HepG2 (cell line): ENCODE results near the gene PCGF2. TPM values are rescaled to one million over a fixed set of nuclear protein-coding genes. Genes with fewer than 3 reads are reported as not detected.

Experiments
- ADNP ChIP-seq: sonication (generic); formaldehyde crosslinking; IDR thresholded peaks from 2 replicates; pipeline ENCODE4 v1.4.0; 2020; ENCODE audit warnings: missing genetic modification reagents
- BCL6 ChIP-seq: IDR thresholded peaks from 2 replicates; pipeline ENCODE4 v1.6.1; 2016; ENCODE audit warnings: missing genetic modification reagents, missing compliant biosample characterization
- FOSL2 ChIP-seq: sonication (generic); formaldehyde crosslinking; IDR thresholded peaks from 2 replicates; pipeline ENCODE4 v1.4.0; 2020; ENCODE audit warnings: missing genetic modification reagents
- GPN1 ChIP-seq: sonication (generic); formaldehyde crosslinking; IDR thresholded peaks from 2 replicates; pipeline ENCODE4 v1.5.1; 2020; ENCODE audit warnings: missing genetic modification reagents, borderline replicate concordance
- HOXA9 ChIP-seq: sonication (generic); formaldehyde crosslinking; IDR thresholded peaks from 2 replicates; pipeline ENCODE4 v1.8.1; 2022; ENCODE audit warnings: missing genetic modification reagents, mild to moderate bottlenecking, moderate library complexity, borderline replicate concordance
- NCOA2 ChIP-seq: sonication (generic); formaldehyde crosslinking; IDR thresholded peaks from 2 replicates; pipeline ENCODE4 v1.8.0; 2022; ENCODE audit warnings: inconsistent platforms
- NFYC ChIP-seq: IDR thresholded peaks from 2 replicates; pipeline ENCODE4 v1.6.1; 2016; ENCODE audit warnings: missing genetic modification reagents, missing compliant biosample characterization
- NR2F2 ChIP-seq: IDR thresholded peaks from 2 replicates; pipeline ENCODE4 v1.6.1; 2012; ENCODE audit warnings: low read depth, inconsistent platforms, borderline replicate concordance
- PATZ1 ChIP-seq: sonication (generic); formaldehyde crosslinking; IDR thresholded peaks from 2 replicates; pipeline ENCODE4 v1.4.0; 2020; ENCODE audit warnings: missing genetic modification reagents
- POLR2AphosphoS5 ChIP-seq: IDR thresholded peaks from 2 replicates; pipeline ENCODE4 v1.6.1; 2012; ENCODE audit warnings: low read depth, low read length
- PRDM4 ChIP-seq: sonication (generic); formaldehyde crosslinking; IDR thresholded peaks from 2 replicates; pipeline ENCODE4 v1.9.0; 2021; ENCODE audit warnings: missing genetic modification reagents, borderline replicate concordance
- RXRB ChIP-seq: IDR thresholded peaks from 2 replicates; pipeline ENCODE4 v1.6.1; 2016; ENCODE audit warnings: borderline replicate concordance, missing genetic modification reagents, missing compliant biosample characterization
- ZNF138 ChIP-seq: sonication (generic); formaldehyde crosslinking; IDR thresholded peaks from 2 replicates; pipeline ENCODE4 v1.5.0; 2020; ENCODE audit warnings: mild to moderate bottlenecking, low read depth, missing genetic modification reagents
- ZNF205 ChIP-seq: IDR thresholded peaks from 2 replicates; pipeline ENCODE4 v1.6.1; 2018; ENCODE audit warnings: missing biosample characterization, missing genetic modification reagents
- ZNF710 ChIP-seq: sonication (generic); formaldehyde crosslinking; IDR thresholded peaks from 2 replicates; pipeline ENCODE4 v1.5.0; 2020; ENCODE audit warnings: mild to moderate bottlenecking, missing genetic modification reagents, borderline replicate concordance
- polyA plus RNA-seq, 8 experiments: library from polyadenylated mRNA; depleted of rRNA in 3 of 8; stranded (reverse) in 7 of 8; unstranded in 1 of 8; fragments of >200 nt; fragmentation: Illumina TruSeq in 4 of 8; extraction: Trizol in 4 of 8; gene quantifications; 2 replicates each; pipeline versions ENCODE4 v1.2.1 to v1.2.3, GENCODE V29; 2011 to 2016; ENCODE audit warnings: low read depth in 4 of 8, missing spikeins in 1 of 8, mixed read lengths in 1 of 8; ENCODE audit not compliant: insufficient read depth in 1 of 8
- total RNA-seq, 5 experiments: library from RNA; depleted of rRNA; stranded (reverse); fragments of >200 nt; fragmentation: Illumina TruSeq; extraction: Trizol; gene quantifications; 2 replicates each; pipeline ENCODE4 v1.2.3, GENCODE V29; 2016; ENCODE audit warnings: low read depth in 1 of 5
- TF ChIP-seq, protein P1 (sequence below): sonication (generic); formaldehyde crosslinking; IDR thresholded peaks from 2 replicates; pipeline ENCODE4 v1.8.1; 2023; ENCODE audit warnings: missing genetic modification reagents, inconsistent platforms, borderline replicate concordance
- TF ChIP-seq, protein P2 (sequence below): sonication (generic); formaldehyde crosslinking; IDR thresholded peaks from 2 replicates; pipeline ENCODE4 v1.4.0; 2020; ENCODE audit warnings: missing genetic modification reagents, borderline replicate concordance
- TF ChIP-seq, protein P3 (sequence below): sonication (generic); formaldehyde crosslinking; IDR thresholded peaks from 2 replicates; pipeline ENCODE4 v1.9.0; 2021; ENCODE audit warnings: missing genetic modification reagents, mild to moderate bottlenecking, borderline replicate concordance

The PCGF2 gene
- total and polyA plus RNA-seq, 2 of the 13 experiments (the other 11 are each of a cell fraction or from before 2014, with no cell fraction given): 11.6 to 29.4 TPM

- TF ChIP-seq GPN1 (CRISPR knock-in tag) (no peak), PRDM4 (CRISPR knock-in tag) (no peak), POLR2AphosphoS5 (no peak), FOSL2 (CRISPR knock-in tag) (0 out of 2 replicates have a peak, but pooled peaks have one; percentile 21), RXRB (CRISPR knock-in tag) (peak; percentile 98), ZNF205 (CRISPR knock-in tag) (peak; percentile 30; the same call in 1 of the 2 replicates), PATZ1 (CRISPR knock-in tag) (peak; percentile 82), NR2F2 (peak; percentile 88), ZNF710 (0 out of 2 replicates have a peak, but pooled peaks have one; percentile 60), NFYC (no peak), HOXA9 (no peak), ADNP (CRISPR knock-in tag) (no peak), NCOA2 (CRISPR knock-in tag) (peak; percentile 83), BCL6 (peak; percentile 85), ZNF138 (CRISPR knock-in tag) (no peak)
- TF ChIP-seq, protein P1, sequence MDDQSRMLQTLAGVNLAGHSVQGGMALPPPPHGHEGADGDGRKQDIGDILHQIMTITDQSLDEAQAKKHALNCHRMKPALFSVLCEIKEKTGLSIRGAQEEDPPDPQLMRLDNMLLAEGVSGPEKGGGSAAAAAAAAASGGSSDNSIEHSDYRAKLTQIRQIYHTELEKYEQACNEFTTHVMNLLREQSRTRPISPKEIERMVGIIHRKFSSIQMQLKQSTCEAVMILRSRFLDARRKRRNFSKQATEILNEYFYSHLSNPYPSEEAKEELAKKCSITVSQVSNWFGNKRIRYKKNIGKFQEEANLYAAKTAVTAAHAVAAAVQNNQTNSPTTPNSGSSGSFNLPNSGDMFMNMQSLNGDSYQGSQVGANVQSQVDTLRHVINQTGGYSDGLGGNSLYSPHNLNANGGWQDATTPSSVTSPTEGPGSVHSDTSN (CRISPR knock-in tag): no peak
- TF ChIP-seq, protein P2, sequence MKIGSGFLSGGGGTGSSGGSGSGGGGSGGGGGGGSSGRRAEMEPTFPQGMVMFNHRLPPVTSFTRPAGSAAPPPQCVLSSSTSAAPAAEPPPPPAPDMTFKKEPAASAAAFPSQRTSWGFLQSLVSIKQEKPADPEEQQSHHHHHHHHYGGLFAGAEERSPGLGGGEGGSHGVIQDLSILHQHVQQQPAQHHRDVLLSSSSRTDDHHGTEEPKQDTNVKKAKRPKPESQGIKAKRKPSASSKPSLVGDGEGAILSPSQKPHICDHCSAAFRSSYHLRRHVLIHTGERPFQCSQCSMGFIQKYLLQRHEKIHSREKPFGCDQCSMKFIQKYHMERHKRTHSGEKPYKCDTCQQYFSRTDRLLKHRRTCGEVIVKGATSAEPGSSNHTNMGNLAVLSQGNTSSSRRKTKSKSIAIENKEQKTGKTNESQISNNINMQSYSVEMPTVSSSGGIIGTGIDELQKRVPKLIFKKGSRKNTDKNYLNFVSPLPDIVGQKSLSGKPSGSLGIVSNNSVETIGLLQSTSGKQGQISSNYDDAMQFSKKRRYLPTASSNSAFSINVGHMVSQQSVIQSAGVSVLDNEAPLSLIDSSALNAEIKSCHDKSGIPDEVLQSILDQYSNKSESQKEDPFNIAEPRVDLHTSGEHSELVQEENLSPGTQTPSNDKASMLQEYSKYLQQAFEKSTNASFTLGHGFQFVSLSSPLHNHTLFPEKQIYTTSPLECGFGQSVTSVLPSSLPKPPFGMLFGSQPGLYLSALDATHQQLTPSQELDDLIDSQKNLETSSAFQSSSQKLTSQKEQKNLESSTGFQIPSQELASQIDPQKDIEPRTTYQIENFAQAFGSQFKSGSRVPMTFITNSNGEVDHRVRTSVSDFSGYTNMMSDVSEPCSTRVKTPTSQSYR (CRISPR knock-in tag): peak; percentile 71; the same call in 1 of the 2 replicates
- TF ChIP-seq, protein P3, sequence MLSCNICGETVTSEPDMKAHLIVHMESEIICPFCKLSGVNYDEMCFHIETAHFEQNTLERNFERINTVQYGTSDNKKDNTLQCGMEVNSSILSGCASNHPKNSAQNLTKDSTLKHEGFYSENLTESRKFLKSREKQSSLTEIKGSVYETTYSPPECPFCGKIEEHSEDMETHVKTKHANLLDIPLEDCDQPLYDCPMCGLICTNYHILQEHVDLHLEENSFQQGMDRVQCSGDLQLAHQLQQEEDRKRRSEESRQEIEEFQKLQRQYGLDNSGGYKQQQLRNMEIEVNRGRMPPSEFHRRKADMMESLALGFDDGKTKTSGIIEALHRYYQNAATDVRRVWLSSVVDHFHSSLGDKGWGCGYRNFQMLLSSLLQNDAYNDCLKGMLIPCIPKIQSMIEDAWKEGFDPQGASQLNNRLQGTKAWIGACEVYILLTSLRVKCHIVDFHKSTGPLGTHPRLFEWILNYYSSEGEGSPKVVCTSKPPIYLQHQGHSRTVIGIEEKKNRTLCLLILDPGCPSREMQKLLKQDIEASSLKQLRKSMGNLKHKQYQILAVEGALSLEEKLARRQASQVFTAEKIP (CRISPR knock-in tag): no peak
Measured at GRCh38 chr17:38691154-38691553, 57.0 kb downstream of the PCGF2 start (continued).
